ENCODE data around the gene CCZ1B.
A peak's percentile ranks its signal among the peaks of the same experiment; 100 is the strongest.
"Not testable (repeated sequence)": the region's sequence is repeated elsewhere in the genome, so short reads cannot be mapped to it uniquely, and the experiment has no call there.

CCZ1B gene

DNA sequence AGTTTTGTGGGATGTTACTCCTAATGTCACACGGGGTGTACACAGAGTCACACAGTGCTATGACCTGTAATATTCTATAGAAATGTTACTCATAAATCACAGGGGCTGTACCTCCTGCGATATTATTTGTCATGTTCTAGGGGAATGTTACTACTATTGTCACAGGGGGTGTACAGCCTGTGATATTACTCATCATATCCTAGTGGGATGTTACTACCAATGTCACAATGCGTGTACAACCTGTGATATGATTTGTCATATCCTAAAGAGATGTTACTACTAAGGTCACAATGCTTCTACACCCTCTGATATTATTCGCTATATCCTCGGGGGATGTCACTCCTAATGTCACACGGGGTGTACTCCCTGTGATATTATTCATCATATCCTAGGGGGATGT is 7.6 kb upstream of the CCZ1B start:
- no peak overlapping the region for H3K4me3 ChIP-seq (ENCODE audit: low read depth, low read length)
- no peak for DNase-seq (ENCODE audit: low read depth)

GRCh38 chr7:6831018-6831725 is 5.1 kb upstream of the CCZ1B start:
- DNase-seq (ENCODE audit: low read depth), result no peak
- no peak overlapping the region for H3K4me3 ChIP-seq (ENCODE audit: low read depth, low read length)

DNA sequence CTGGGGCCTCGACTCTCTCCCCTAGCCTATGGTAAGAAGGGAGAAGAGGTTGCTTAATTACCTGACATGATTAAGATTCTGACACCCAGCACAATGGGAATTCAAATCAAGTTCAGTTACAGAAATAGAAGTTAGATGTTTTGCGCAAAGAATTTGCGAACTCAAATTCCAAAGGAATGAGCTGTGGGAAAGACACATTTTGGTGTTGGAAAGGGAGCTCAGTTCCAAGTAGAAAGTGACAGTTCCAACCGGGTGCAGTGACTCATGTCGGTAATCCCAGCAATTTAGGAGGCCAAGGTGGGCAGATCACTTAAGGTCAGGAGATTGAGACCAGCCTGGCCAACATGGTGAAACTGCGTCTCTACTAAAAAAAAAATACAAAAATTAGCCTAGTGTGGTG is 4.0 kb upstream of the CCZ1B start:
- H3K4me3 ChIP-seq (ENCODE audit: low read depth, low read length); DNase-seq (ENCODE audit: low read depth): not testable (repeated sequence)

DNA sequence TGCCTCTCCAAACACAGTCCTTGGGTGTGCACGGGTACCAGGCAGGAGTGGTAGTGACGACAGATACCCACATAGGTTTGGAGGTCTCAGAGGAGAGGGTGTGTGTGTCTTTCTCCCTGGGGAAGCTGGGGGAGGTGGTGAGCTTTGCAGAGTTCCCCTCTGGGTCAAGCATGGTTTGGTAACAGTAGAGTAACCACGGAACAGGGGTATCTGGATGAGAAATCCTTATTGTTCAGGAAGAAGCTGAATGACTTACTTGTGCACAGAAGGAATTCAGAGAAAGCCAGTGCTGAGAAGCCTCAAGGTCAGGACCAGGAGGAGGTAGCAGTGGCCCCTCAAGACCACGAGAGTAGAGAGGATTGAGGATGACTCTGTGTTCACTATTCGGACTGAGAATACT is 3.5 kb upstream of the CCZ1B start:
- not testable (repeated sequence) for H3K4me3 ChIP-seq (ENCODE audit: low read depth, low read length); DNase-seq (ENCODE audit: low read depth)

DNA sequence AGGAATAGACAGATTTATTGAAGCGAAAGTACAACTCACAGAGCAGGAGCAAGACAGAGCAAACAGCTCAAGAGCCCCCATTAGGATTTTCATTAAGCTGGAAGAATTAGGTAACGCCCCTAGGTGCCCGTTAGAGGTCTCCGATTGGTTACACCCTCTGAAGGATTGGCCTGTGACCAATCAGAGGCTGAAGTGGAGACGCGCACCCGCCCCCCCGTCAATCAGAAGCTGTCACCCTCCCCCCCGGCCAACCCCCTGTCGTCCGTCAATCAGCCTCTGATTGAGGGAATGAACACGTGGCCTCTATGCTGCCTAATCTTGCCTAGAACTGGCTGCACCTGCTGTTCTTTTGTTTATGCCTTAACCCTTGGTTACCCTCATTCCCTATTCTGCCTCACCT is 1.1 kb upstream of the CCZ1B start:
- DNase-seq (ENCODE audit: low read depth); H3K4me3 ChIP-seq (ENCODE audit: low read depth, low read length): not testable (repeated sequence)

- peak overlapping the region; percentile 40 for H3K4me3 ChIP-seq (ENCODE audit: low read depth, low read length)
- not testable (repeated sequence) for DNase-seq (ENCODE audit: low read depth)
Observed at GRCh38 chr7:6825236-6826125, 594 bp downstream of the CCZ1B start.

DNA sequence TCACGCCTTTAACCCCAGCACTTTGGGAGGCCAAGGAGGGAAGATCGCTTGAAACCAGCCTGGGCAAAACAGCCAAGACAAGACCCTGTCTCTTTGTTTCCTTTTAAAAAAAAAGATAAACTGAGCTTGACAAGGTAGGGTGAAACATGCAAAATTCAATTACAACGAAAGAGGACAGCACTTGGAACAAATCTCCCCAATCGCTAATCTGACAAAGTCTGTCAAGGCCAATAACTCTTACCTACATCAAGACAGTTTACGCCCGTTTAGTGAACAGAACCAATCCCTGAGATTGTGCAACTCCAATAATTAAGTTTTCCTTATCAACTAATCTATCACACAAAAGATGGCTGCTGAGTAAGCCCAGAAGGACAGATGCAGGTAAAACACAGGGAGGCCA is 4.5 kb downstream of the CCZ1B start:
- DNase-seq (ENCODE audit: low read depth); H3K4me3 ChIP-seq (ENCODE audit: low read depth, low read length): not testable (repeated sequence)

GRCh38 chr7:6815470-6815869 is 10.6 kb downstream of the CCZ1B start:
- not testable (repeated sequence) for DNase-seq (ENCODE audit: low read depth); H3K4me3 ChIP-seq (ENCODE audit: low read depth, low read length)

DNA sequence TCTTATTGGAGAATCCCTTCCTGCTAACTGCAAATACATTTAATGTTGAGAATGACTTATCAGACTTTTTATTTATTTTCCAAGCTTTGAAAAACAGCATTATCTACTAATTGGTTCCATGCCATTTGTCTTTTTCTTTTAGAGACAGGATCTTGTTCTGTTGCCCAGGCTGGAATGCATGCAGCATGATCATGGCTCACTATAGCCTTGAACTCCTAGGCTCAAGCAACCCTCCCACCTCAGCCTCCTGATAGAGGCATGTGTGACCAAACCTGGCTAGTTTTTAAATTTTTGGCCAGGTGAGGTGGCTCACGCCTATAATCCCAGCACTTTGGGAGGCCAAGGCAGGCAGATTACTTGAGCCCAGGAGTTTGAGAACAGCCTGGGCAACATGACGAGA is 13.1 kb downstream of the CCZ1B start:
- not testable (repeated sequence) for DNase-seq (ENCODE audit: low read depth); H3K4me3 ChIP-seq (ENCODE audit: low read depth, low read length)

GRCh38 chr7:6807959-6808358 is 18.1 kb downstream of the CCZ1B start:
- not testable (repeated sequence) for DNase-seq (ENCODE audit: low read depth); H3K4me3 ChIP-seq (ENCODE audit: low read depth, low read length)

GRCh38 chr7:6807393-6807918 is 18.6 kb downstream of the CCZ1B start:
- H3K4me3 ChIP-seq (ENCODE audit: low read depth, low read length); DNase-seq (ENCODE audit: low read depth): not testable (repeated sequence)

- not testable (repeated sequence) for DNase-seq (ENCODE audit: low read depth); H3K4me3 ChIP-seq (ENCODE audit: low read depth, low read length)
Observed at GRCh38 chr7:6800331-6800730, 25.7 kb downstream of the CCZ1B start.

- DNase-seq (ENCODE audit: low read depth); H3K4me3 ChIP-seq (ENCODE audit: low read depth, low read length): not testable (repeated sequence)
Observed at GRCh38 chr7:6799887-6800286, 26.2 kb downstream of the CCZ1B start.

- not testable (repeated sequence) for DNase-seq (ENCODE audit: low read depth); H3K4me3 ChIP-seq (ENCODE audit: low read depth, low read length)
Observed at GRCh38 chr7:6798047-6798446, 28.0 kb downstream of the CCZ1B start.

DNA sequence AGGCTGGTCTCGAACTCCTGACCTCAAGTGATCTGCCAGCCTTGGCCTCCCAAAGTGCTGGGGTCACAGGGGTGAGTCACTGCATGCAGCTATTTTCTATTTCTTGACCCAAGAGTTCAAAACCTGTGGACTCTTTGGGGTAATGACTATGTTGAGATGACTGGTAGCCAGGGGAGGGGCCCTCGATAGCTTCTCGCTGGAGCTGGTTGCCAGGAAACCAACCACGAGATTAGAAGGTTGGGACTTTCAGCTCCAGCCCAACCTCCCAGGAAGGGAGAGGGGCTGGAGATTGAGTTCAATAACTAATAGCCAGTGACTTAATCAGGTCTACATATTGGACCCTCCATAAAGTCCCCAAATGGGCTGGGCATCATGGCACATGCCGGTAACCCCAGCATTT is 28.9 kb downstream of the CCZ1B start:
- not testable (repeated sequence) for DNase-seq (ENCODE audit: low read depth); H3K4me3 ChIP-seq (ENCODE audit: low read depth, low read length)

GRCh38 chr7:6794276-6794675 is 31.8 kb downstream of the CCZ1B start:
- H3K4me3 ChIP-seq (ENCODE audit: low read depth, low read length); DNase-seq (ENCODE audit: low read depth): not testable (repeated sequence)

GRCh38 chr7:6792113-6792872 is 33.8 kb downstream of the CCZ1B start:
- peak; percentile 4 for DNase-seq (ENCODE audit: low read depth)

DNA sequence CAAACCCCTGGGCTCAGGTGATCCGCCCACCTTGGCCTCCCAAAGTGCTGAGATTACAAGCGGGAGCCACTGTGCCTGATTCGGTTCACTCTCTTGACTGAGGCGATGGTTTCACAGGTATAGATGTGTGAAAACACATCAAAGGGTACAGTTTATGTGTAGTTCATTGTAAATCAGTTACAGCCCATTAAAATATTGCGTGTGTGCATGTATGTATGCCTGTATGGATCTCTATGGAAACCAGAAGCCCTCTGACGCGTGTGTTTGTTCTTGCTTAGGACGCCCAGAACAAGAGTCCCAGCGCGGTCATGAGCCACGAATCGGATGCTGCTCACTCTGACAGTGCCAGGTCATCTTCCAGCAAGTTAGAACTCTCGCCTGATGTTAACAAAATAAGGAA is 36.7 kb downstream of the CCZ1B start:
- DNase-seq (ENCODE audit: low read depth); H3K4me3 ChIP-seq (ENCODE audit: low read depth, low read length): not testable (repeated sequence)

More at GRCh38 chr7:6792113-6792872, 33.8 kb downstream of the CCZ1B start:
- not testable (repeated sequence) for H3K4me3 ChIP-seq (ENCODE audit: low read depth, low read length)

GRCh38 chr7:6781581-6781980 is 44.5 kb downstream of the CCZ1B start:
- not testable (repeated sequence) for H3K4me3 ChIP-seq (ENCODE audit: low read depth, low read length); DNase-seq (ENCODE audit: low read depth)

All from skeletal muscle cell (primary cell).